Right lobe of liver (tissue), 6 donors: Measurements from ENCODE around the gene ZNF789. TPM values are rescaled to one million over a fixed set of nuclear protein-coding genes. Genes with fewer than 3 reads are reported as not detected.
"Not testable (repeated sequence)": the region's sequence is repeated elsewhere in the genome, so short reads cannot be mapped to it uniquely, and the experiment has no call there.

Experiments
- ATAC-seq, 4 donors: fragments of 200-7000 bp; cut with Tn5 transposase; one replicate each; pipeline ENCODE4 v1.9.1; 2020; ENCODE audit warnings: mild to moderate bottlenecking in 4 of 4, moderate library complexity in 4 of 4
- DNase-seq, 3 donors: peaks; one replicate each; pipeline ENCODE4 v3.0.0-alpha.2; 2020
- H3K27ac ChIP-seq, 3 donors: fragments of 200-600 bp; one replicate each; pipeline ENCODE4 v1.8.0; 2022
- H3K27me3 ChIP-seq, 2 donors: fragments of 200-600 bp; one replicate each; pipeline ENCODE4 v1.8.0; 2022
- H3K36me3 ChIP-seq, 4 donors: fragments of 200-600 bp; sonication (generic) in 1 of 4; one replicate each; pipeline versions ENCODE4 v1.5.1 to v1.8.0; 2017 to 2022; ENCODE audit warnings: control low read depth in 1 of 4
- H3K4me1 ChIP-seq, 4 donors: fragments of 200-600 bp; sonication (generic) in 1 of 4; one replicate each; pipeline versions ENCODE4 v1.5.1 to v1.8.0; 2017 to 2022; ENCODE audit warnings: control low read depth in 1 of 4
- H3K4me3 ChIP-seq, 3 donors: fragments of 200-600 bp; one replicate each; pipeline ENCODE4 v1.8.0; 2022
- H3K9me3 ChIP-seq, 4 donors: fragments of 200-600 bp; sonication (generic) in 1 of 4; one replicate each; pipeline versions ENCODE4 v1.5.1 to v1.8.0; 2017 to 2022; ENCODE audit warnings: control low read depth in 1 of 4
- CTCF ChIP-seq, 4 donors: fragments of 200-600 bp in 3 of 4; fragments of 450-650 bp in 1 of 4; IDR thresholded peaks; one replicate each; pipeline versions ENCODE4 v1.5.1 to v1.8.0; 2016 to 2022; ENCODE audit warnings: antibody characterized with exemption in 4 of 4, mild to moderate bottlenecking in 2 of 4
- POLR2A ChIP-seq: fragments of 450-650 bp; IDR thresholded peaks from one replicate; pipeline ENCODE4 v1.6.1; 2017; ENCODE audit warnings: antibody characterized with exemption, mild to moderate bottlenecking
- WGBS: methylation state at CpG from one replicate; pipeline ENCODE4 v1.1.6; 2018; ENCODE audit warnings: low coverage, low lambda C conversion rate; ENCODE audit not compliant: insufficient coverage; ENCODE audit errors: missing lambda C conversion rate; 5-methylcytosine and 5-hydroxymethylcytosine counted together
- intact Hi-C, 2 donors: fragments of 100-400 bp; cut with DNase I; formaldehyde crosslinking; loops; one replicate each; pipeline versions ENCODE4 v1.11.2 to v1.14.1; 2022
- long read RNA-seq: library from polyadenylated mRNA; unstranded; transcript quantifications from one replicate; pipeline ENCODE4 v2.0.0, GENCODE V29; 2019
- total RNA-seq, 6 experiments: library from RNA; depleted of rRNA in 2 of 6; stranded (reverse); fragments of >200 nt in 2 of 6; fragmentation: NEBNext Ultra II Directional in 3 of 6; extraction: Animal tissue kit (Norgen Biotek cat#: 25700) in 3 of 6; gene quantifications; one replicate each; pipeline versions ENCODE4 v1.1.0 to v1.2.4, GENCODE V29; 2016 to 2023
- donor health status: DM: no; HTN: yes; CAD: no.
- donor health status: DM: no; HTN: no; CAD: no.
- donor health status: DM: no; HTN: no; CAD: no.
- donor health status: DM: no; HTN: yes; CAD: no.
- donor health status: DM: no; HTN: yes; CAD: no.

The ZNF789 gene
- total RNA-seq, result 1 to 10 TPM; 2.8 to 5.6 (median 4.0) TPM
- long read RNA-seq, partial matches to known transcripts, result 0 of 2 reads
- long read RNA-seq, other reads (novel, unspliced or antisense), result 1 of 2 reads

DNA sequence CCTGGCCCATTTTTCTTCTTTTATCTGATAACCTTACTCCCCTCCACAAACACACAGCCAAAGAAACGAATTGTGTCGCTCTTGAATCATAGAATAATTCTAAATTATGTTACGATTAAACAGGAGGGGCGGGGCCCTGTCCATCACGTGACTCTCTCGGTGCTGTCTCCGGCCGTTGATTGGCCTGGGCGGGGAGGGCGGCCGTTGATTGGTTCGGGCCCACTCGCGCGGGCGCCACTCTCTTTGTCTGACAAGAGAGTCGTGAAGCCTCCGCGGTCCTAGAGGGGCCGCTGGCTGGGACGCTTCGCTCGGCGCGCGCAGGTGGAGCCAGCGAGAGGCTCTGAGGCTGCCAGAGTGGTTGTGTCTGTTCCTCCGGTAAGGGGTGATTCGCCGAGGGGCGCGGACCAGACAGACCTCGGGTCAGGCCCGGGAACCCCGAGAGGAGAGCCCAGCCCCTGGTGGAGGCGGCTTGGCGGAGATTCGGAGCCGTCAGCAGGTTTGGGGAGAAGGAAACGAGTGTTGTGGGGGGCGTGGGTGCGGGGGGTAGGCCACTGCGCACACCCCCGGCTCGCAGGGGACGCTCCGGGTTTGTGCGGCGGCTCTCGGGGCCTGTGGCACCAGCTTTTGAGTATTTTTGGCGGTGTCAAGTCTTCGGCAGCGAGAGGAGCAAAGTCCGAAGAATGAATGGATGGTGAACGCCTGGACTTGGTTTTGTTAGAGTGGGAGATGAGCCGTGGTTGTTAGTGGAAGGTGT is at the start of gene ZNF789:
Gene ZNF789, plus strand, starts transcription at position 330 of the 754 bp plus-strand sequence. CDS start 3,567 bp downstream, outside the sequence.
- WGBS, result 0% methylated on average over 35 of the region's 56 CpGs
- peak; percentile 72 for TF ChIP-seq POLR2A
- TF ChIP-seq CTCF (IDR thresholded peaks at IDR 0.05), result no peak
- peak within 1 kb of the TSS; percentile 69 to 83 (median 69) for H3K27ac ChIP-seq
- peaks cover 0 to 8% (median 3%) of the 10 kb centered on the region in 4 donors for H3K4me1 ChIP-seq
- peak; percentile 98 to 99 (median 99) for DNase-seq
- no peaks in the 10 kb centered on the region for H3K27me3 ChIP-seq
- H3K4me3 ChIP-seq, result peak within 1 kb of the TSS; percentile 79 to 95 (median 95)
- no peaks in the 10 kb centered on the region for H3K36me3 ChIP-seq
- peak; percentile 96 to 99 (median 98) for ATAC-seq
- H3K9me3 ChIP-seq, result no peaks in the 10 kb centered on the region
- intact Hi-C loops, result no loop called here

- intact Hi-C loops, result no loop called here
- ATAC-seq (no peak), DNase-seq (no peak)
- no peak for TF ChIP-seq POLR2A
- no peak for TF ChIP-seq CTCF (IDR thresholded peaks at IDR 0.05)
- Histone ChIP-seq H3K9me3 (no peaks in the 10 kb centered on the region), H3K36me3 (peaks cover 0 to 27% (median 13%) of the 10 kb centered on the region in 4 donors), H3K27ac (no peak overlapping the region), H3K4me1 (peaks cover 0 to 5% (median 0%) of the 10 kb centered on the region in 4 donors), H3K27me3 (no peaks in the 10 kb centered on the region), H3K4me3 (no peak overlapping the region)
- 77% methylated on average over 3 of the region's 24 CpGs for WGBS
Observed at GRCh38 chr7:99424932-99425730, 47.6 kb upstream of the ZNF789 start.

DNA sequence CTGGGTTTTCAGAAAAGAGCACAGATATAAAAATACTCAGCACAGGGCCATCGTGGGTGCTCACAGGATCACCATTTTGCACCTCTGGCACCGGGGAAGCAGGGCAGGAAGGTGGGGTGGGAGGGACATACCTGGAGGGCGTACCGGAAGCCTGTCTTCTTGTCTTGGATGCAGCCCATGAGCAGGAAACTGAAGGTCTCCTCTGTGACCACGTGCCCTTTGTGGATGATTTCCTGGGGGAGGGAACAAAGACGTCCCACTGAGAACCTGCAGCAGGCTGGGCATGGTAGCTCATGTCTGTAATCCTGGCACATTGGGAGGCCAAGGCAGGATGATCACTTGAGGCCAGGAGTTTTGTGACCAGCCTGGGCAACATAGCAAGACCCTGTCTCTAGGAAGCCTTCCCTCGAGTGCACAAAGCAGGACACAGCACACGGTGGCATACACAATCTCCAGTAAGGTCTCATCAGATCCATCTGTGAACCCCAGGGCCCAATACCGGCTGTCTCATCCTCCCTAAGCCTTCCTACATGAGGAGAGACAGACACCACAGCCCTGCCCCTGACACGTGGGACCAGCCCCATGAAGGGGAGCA is 43.6 kb upstream of the ZNF789 start:
- ATAC-seq (no peak), DNase-seq (no peak)
- intact Hi-C loops, result no loop called here
- Histone ChIP-seq H3K9me3 (no peaks in the 10 kb centered on the region), H3K27ac (no peak overlapping the region), H3K4me3 (no peak overlapping the region), H3K27me3 (no peaks in the 10 kb centered on the region), H3K36me3 (peaks cover 0 to 30% (median 9%) of the 10 kb centered on the region in 4 donors), H3K4me1 (peaks cover 0 to 5% (median 0%) of the 10 kb centered on the region in 4 donors)
- WGBS, result 92% methylated on average over 2 of the region's 10 CpGs
- no peak for TF ChIP-seq CTCF (IDR thresholded peaks at IDR 0.05)
- no peak for TF ChIP-seq POLR2A

- no peak overlapping the region for H3K27ac ChIP-seq
- H3K4me1 ChIP-seq, result peaks cover 0 to 5% (median 0%) of the 10 kb centered on the region in 4 donors
- no peak for TF ChIP-seq POLR2A
- TF ChIP-seq CTCF (IDR thresholded peaks at IDR 0.05), result no peak
- no peaks in the 10 kb centered on the region for H3K9me3 ChIP-seq
- WGBS, result no CpG with 5 or more reads among the region's 8 CpGs
- H3K36me3 ChIP-seq, result peaks cover 0 to 29% (median 7%) of the 10 kb centered on the region in 4 donors
- no peak for DNase-seq
- intact Hi-C loops, result no loop called here
- no peak for ATAC-seq
- H3K27me3 ChIP-seq, result no peaks in the 10 kb centered on the region
- H3K4me3 ChIP-seq, result no peak overlapping the region
Observed at GRCh38 chr7:99429756-99430155, 42.9 kb upstream of the ZNF789 start.

DNA sequence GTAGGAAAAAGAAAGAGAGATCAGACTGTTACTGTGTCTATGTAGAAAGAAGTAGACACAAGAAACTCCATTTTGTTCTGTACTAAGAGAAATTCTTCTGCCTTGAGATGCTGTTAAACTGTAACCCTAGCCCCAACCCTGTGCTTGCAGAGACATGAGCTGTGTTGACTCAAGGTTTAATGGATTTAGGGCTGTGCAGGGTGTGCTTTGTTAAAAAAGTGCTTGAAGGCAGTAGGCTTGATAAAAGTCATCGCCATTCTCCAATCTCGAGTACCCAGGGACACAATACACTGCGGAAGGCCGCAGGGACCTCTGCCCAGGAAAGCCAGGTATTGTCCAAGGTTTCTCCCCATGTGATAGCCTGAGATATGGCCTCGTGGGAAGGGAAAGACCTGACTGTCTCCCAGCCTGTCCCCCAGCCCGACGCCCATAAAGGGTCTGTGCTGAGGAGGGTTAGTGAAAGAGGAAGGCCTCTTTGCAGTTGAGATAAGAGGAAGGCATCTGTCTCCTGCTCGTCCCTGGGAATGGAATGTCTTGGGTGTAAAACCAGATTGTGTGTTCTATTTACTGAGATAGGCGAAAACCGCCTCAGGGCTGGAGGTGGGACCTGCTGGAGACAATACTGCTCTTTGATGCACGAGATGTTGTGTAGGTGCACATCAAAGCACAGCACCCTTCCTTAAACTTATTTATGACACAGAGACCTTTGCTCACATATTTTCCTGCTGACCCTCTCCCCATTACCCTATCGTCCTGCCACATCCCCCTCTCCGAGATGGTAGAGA is 40.7 kb upstream of the ZNF789 start:
- 85% methylated on average over 9 of the region's 13 CpGs for WGBS
- H3K4me1 ChIP-seq, H3K9me3 ChIP-seq, intact Hi-C loops, H3K4me3 ChIP-seq, DNase-seq, H3K27ac ChIP-seq, ATAC-seq, H3K27me3 ChIP-seq: not testable (repeated sequence)
- peaks cover 0 to 27% (median 5%) of the 10 kb centered on the region in 4 donors for H3K36me3 ChIP-seq
